DND-41 (cell line): ENCODE measurements around the gene GRID2.

ENCODE experiments used
- CTCF ChIP-seq: IDR thresholded peaks from 2 replicates; pipeline ENCODE4 v1.5.1; 2012; ENCODE audit warnings: borderline replicate concordance, low read length, moderate library complexity, mild to moderate bottlenecking; ENCODE audit not compliant: poor library complexity, severe bottlenecking; ENCODE audit errors: extremely low read depth
- EZH2 ChIP-seq: IDR thresholded peaks from 3 replicates; pipeline ENCODE4 v1.6.1; 2012; ENCODE audit warnings: borderline replicate concordance, low read depth, mild to moderate bottlenecking, moderate library complexity, low read length, inconsistent platforms; ENCODE audit not compliant: severe bottlenecking

DNA sequence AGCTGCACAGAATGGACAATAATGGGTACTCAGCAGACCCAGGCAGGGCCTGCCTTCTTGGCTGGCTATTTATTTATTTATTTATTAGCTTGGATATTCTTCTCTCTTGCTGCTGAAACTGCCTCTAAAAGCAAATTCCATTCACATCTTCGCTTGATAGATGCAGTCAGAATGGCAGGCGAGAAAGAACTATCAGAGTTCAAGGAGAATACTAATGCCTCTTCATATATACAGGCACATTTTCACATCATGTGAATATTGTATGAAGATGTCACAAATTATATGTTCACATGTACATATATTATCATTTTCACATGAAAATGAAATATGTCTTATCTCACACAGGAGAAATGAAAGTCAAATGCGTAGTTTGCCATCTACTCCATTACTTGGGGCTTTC is 1045.1 kb downstream of the GRID2 start:
- no peak for TF ChIP-seq EZH2
- TF ChIP-seq CTCF = no peak
